HepG2 (cell line): ENCODE results near the gene OR10P1. TPM values are rescaled to one million over a fixed set of nuclear protein-coding genes. Genes with fewer than 3 reads are reported as not detected.

ENCODE experiments used
- ATAC-seq: fragments of 200-7000 bp; cut with Tn5 transposase; 3 replicates; pipeline ENCODE4 v1.9.1; 2020; ENCODE audit warnings: mild to moderate bottlenecking, moderate library complexity
- BruUV-seq: library from RNA; stranded (reverse); fragments of 400-500 nt; replicated peaks from 2 replicates; lab custom pipeline; 2021; lab: Mats Ljungman, UMichigan
- CTCF ChIA-PET: fragments of 300-600 bp; formaldehyde crosslinking; extraction: SDS; loops from one replicate; lab custom pipeline; 2021; ENCODE audit warnings: low total read pairs, inconsistent platforms, low intra/inter-chr PET ratio; lab: Yijun Ruan, JAX
- POLR2A ChIA-PET: fragments of 350-600 bp; sonication (Branson Sonifier 250); formaldehyde crosslinking; loops from one replicate; lab custom pipeline; 2020; ENCODE audit warnings: antibody characterized with exemption, inconsistent platforms; lab: Yijun Ruan, JAX
- DNase-seq: peaks from one replicate; pipeline ENCODE4 v3.0.0-alpha.2; 2015; ENCODE audit warnings: low spot score
- FAIRE-seq: peaks from 3 replicates; lab custom pipeline; 2011; peaks lifted over from hg19 to GRCh38; lab: Jason Lieb, UNC
- H2AFZ ChIP-seq: one replicate; pipeline ENCODE4 v1.6.1; 2011; ENCODE audit warnings: low read length, inconsistent platforms
- H3K27ac ChIP-seq: fragments of 300-600 bp; 3 replicates; pipeline ENCODE4 v1.8.0; 2011; ENCODE audit warnings: mixed run types, mild to moderate bottlenecking, mixed read lengths, low read length, inconsistent platforms; ENCODE audit not compliant: insufficient read depth; ENCODE audit errors: extremely low read length
- H3K27me3 ChIP-seq, 2 experiments: fragments of 200-600 bp in 1 of 2; 2 replicates in 1 of 2; 3 replicates in 1 of 2; pipeline versions ENCODE4 v1.6.0 to v1.8.0; 2011; ENCODE audit warnings: low read length in 2 of 2, mild to moderate bottlenecking in 2 of 2, moderate library complexity in 2 of 2, inconsistent platforms in 1 of 2; ENCODE audit not compliant: insufficient read depth in 2 of 2, control insufficient read depth in 1 of 2
- H3K36me3 ChIP-seq, 2 experiments: fragments of 200-600 bp in 1 of 2; replicated peaks in 1 of 2; 2 replicates in 1 of 2; 3 replicates in 1 of 2; pipeline versions ENCODE4 v1.5.1 to v1.8.0; 2011; ENCODE audit warnings: low read length in 2 of 2, inconsistent platforms in 1 of 2; ENCODE audit not compliant: insufficient read depth in 2 of 2, control insufficient read depth in 1 of 2
- H3K4me1 ChIP-seq: 2 replicates; pipeline ENCODE4 v1.5.1; 2012; ENCODE audit warnings: low read length, inconsistent platforms; ENCODE audit not compliant: insufficient read depth
- H3K4me2 ChIP-seq: 2 replicates; pipeline ENCODE4 v1.6.0; 2011; ENCODE audit warnings: low read depth, low read length, inconsistent platforms
- H3K4me3 ChIP-seq, 3 experiments: fragments of 200-600 bp in 1 of 3; sonication (generic), shearing (Covaris generic) in 1 of 3; replicated peaks in 1 of 3; 2 replicates each; pipeline ENCODE4 v1.5.1; 2011 to 2016; ENCODE audit warnings: low read length in 3 of 3, inconsistent platforms in 2 of 3, low read depth in 2 of 3, mild to moderate bottlenecking in 2 of 3, control low read depth in 1 of 3, mixed read lengths in 1 of 3; ENCODE audit not compliant: insufficient read depth in 1 of 3
- H3K79me2 ChIP-seq: one replicate; pipeline ENCODE4 v1.6.1; 2011; ENCODE audit warnings: low read length, inconsistent platforms; ENCODE audit not compliant: insufficient read depth
- H3K9ac ChIP-seq: 2 replicates; pipeline ENCODE4 v1.6.0; 2011; ENCODE audit warnings: mild to moderate bottlenecking, low read depth, low read length, inconsistent platforms; ENCODE audit not compliant: insufficient read depth
- H3K9me3 ChIP-seq: 2 replicates; pipeline ENCODE4 v1.5.1; 2012; ENCODE audit warnings: mild to moderate bottlenecking, low read length
- H4K20me1 ChIP-seq: 2 replicates; pipeline ENCODE4 v1.6.0; 2011; ENCODE audit warnings: inconsistent platforms, mild to moderate bottlenecking, low read length, moderate library complexity; ENCODE audit not compliant: insufficient read depth
- BRD4 ChIP-seq: sonication (generic); formaldehyde crosslinking; IDR thresholded peaks from 2 replicates; pipeline ENCODE4 v1.4.0; 2020; ENCODE audit warnings: missing genetic modification reagents
- MIXL1 ChIP-seq: IDR thresholded peaks from 2 replicates; pipeline ENCODE4 v1.6.1; 2016
- PCBP1 ChIP-seq: fragments of 200-400 bp; formaldehyde crosslinking; IDR thresholded peaks from 2 replicates; pipeline ENCODE4 v1.6.1; 2017; ENCODE audit warnings: mild to moderate bottlenecking, low read depth, low read length, borderline replicate concordance
- WIZ ChIP-seq: sonication (generic); formaldehyde crosslinking; IDR thresholded peaks from 2 replicates; pipeline ENCODE4 v1.5.1; 2020; ENCODE audit warnings: mild to moderate bottlenecking, missing genetic modification reagents
- ZNF678 ChIP-seq: sonication (generic); formaldehyde crosslinking; IDR thresholded peaks from 2 replicates; pipeline ENCODE4 v1.4.0; 2020; ENCODE audit warnings: mild to moderate bottlenecking, missing genetic modification reagents
- WGBS: methylation state at CpG from one replicate; pipeline ENCODE4 v1.1.6; 2017; ENCODE audit warnings: low lambda C conversion rate; 5-methylcytosine and 5-hydroxymethylcytosine counted together
- in situ Hi-C: cut with HindIII; loops from 2 replicates; pipeline ENCODE4 v1.10.0; 2017; ENCODE audit warnings: low pct_unique_long_range_greater_than_20kb; ENCODE audit not compliant: extremely low pct_ligation_motif_present
- intact Hi-C: fragments of 100-400 bp; cut with micrococcal nuclease; formaldehyde crosslinking; loops from one replicate; pipeline ENCODE4 v1.10.0; 2022; ENCODE audit not compliant: unreplicated experiment
- polyA plus RNA-seq, 8 experiments: library from polyadenylated mRNA; depleted of rRNA in 3 of 8; stranded (reverse) in 7 of 8; unstranded in 1 of 8; fragments of >200 nt; fragmentation: Illumina TruSeq in 4 of 8; extraction: Trizol in 4 of 8; gene quantifications; 2 replicates each; pipeline versions ENCODE4 v1.2.1 to v1.2.3, GENCODE V29; 2011 to 2016; ENCODE audit warnings: low read depth in 4 of 8, missing spikeins in 1 of 8, mixed read lengths in 1 of 8; ENCODE audit not compliant: insufficient read depth in 1 of 8
- total RNA-seq, 5 experiments: library from RNA; depleted of rRNA; stranded (reverse); fragments of >200 nt; fragmentation: Illumina TruSeq; extraction: Trizol; gene quantifications; 2 replicates each; pipeline ENCODE4 v1.2.3, GENCODE V29; 2016; ENCODE audit warnings: low read depth in 1 of 5
- TF ChIP-seq, protein P1 (sequence below): sonication (generic); formaldehyde crosslinking; IDR thresholded peaks from 2 replicates; pipeline ENCODE4 v1.4.0; 2020; ENCODE audit warnings: missing genetic modification reagents
- TF ChIP-seq, protein P2 (sequence below): sonication (generic); formaldehyde crosslinking; IDR thresholded peaks from 2 replicates; pipeline ENCODE4 v1.8.0; 2022; ENCODE audit warnings: missing genetic modification reagents, mild to moderate bottlenecking, borderline replicate concordance
- TF ChIP-seq, protein P3 (sequence below): sonication (generic); formaldehyde crosslinking; IDR thresholded peaks from 2 replicates; pipeline ENCODE4 v1.5.1; 2020; ENCODE audit warnings: missing genetic modification reagents, mild to moderate bottlenecking, borderline replicate concordance
- TF ChIP-seq, protein P4 (sequence below): IDR thresholded peaks from 2 replicates; pipeline ENCODE4 v1.6.1; 2016; ENCODE audit warnings: missing compliant biosample characterization, missing genetic modification reagents, borderline replicate concordance

OR10P1 gene
- total and polyA plus RNA-seq, 2 of the 13 experiments (the other 11 are each of a cell fraction or from before 2014, with no cell fraction given), result not detected

DNA sequence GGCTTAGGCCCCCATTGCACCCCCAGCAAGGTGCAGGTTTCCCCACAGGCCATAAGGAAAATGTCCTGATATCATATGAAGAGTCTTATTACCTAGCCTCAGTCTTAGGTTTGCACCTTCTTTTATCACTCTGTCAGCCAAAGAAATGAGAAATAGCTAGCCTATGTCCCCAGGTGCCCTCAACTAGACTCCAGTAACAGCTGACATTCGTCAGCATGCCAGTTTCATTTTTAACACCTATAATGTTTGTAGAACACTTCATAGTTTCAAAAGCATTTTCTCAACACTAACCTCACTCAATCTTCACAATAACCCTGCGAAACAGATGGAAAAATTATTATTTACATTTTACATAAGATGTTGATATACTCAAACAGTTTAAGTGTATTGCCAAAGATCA is 24.0 kb upstream of the OR10P1 start:
- H3K9ac ChIP-seq, result no peak overlapping the region
- 7% methylated on average over 2 of the region's 2 CpGs for WGBS
- no peak for ATAC-seq
- no peak overlapping the region for H3K4me2 ChIP-seq
- TF ChIP-seq WIZ (no peak), PCBP1 (no peak), BRD4 (CRISPR knock-in tag) (no peak), MIXL1 (CRISPR knock-in tag) (no peak), ZNF678 (CRISPR knock-in tag) (no peak)
- TF ChIP-seq, protein P1, sequence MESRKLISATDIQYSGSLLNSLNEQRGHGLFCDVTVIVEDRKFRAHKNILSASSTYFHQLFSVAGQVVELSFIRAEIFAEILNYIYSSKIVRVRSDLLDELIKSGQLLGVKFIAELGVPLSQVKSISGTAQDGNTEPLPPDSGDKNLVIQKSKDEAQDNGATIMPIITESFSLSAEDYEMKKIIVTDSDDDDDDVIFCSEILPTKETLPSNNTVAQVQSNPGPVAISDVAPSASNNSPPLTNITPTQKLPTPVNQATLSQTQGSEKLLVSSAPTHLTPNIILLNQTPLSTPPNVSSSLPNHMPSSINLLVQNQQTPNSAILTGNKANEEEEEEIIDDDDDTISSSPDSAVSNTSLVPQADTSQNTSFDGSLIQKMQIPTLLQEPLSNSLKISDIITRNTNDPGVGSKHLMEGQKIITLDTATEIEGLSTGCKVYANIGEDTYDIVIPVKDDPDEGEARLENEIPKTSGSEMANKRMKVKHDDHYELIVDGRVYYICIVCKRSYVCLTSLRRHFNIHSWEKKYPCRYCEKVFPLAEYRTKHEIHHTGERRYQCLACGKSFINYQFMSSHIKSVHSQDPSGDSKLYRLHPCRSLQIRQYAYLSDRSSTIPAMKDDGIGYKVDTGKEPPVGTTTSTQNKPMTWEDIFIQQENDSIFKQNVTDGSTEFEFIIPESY (CRISPR knock-in tag), result no peak
- TF ChIP-seq, protein P2, sequence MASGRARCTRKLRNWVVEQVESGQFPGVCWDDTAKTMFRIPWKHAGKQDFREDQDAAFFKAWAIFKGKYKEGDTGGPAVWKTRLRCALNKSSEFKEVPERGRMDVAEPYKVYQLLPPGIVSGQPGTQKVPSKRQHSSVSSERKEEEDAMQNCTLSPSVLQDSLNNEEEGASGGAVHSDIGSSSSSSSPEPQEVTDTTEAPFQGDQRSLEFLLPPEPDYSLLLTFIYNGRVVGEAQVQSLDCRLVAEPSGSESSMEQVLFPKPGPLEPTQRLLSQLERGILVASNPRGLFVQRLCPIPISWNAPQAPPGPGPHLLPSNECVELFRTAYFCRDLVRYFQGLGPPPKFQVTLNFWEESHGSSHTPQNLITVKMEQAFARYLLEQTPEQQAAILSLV (CRISPR knock-in tag), result no peak
- TF ChIP-seq, protein P3, sequence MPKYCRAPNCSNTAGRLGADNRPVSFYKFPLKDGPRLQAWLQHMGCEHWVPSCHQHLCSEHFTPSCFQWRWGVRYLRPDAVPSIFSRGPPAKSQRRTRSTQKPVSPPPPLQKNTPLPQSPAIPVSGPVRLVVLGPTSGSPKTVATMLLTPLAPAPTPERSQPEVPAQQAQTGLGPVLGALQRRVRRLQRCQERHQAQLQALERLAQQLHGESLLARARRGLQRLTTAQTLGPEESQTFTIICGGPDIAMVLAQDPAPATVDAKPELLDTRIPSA, result no peak
- TF ChIP-seq, protein P4, sequence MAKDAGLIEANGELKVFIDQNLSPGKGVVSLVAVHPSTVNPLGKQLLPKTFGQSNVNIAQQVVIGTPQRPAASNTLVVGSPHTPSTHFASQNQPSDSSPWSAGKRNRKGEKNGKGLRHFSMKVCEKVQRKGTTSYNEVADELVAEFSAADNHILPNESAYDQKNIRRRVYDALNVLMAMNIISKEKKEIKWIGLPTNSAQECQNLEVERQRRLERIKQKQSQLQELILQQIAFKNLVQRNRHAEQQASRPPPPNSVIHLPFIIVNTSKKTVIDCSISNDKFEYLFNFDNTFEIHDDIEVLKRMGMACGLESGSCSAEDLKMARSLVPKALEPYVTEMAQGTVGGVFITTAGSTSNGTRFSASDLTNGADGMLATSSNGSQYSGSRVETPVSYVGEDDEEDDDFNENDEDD (CRISPR knock-in tag), result no peak
- H3K4me3 ChIP-seq, result no peak overlapping the region
- H3K79me2 ChIP-seq, result no peaks in the 10 kb centered on the region
- DNase-seq, result no peak
- POLR2A ChIA-PET, result no interaction called here
- no peak for FAIRE-seq
- H3K27me3 ChIP-seq, result no peaks in the 10 kb centered on the region
- in situ Hi-C loops (loop anchor here (10.0 kb wide), 1 partner anchor 418 kb away; no protein-coding TSS in a partner anchor), intact Hi-C loops (no loop called here)
- BruUV-seq, result no TSS peak
- no peaks in the 10 kb centered on the region for H3K36me3 ChIP-seq
- CTCF ChIA-PET, result no interaction called here
- H2AFZ ChIP-seq, result no peak overlapping the region
- peaks cover 26% of the 10 kb centered on the region; the same call in 1 of the 2 replicates for H3K9me3 ChIP-seq
- no peaks in the 10 kb centered on the region for H4K20me1 ChIP-seq
- H3K27ac ChIP-seq, result no peak overlapping the region
- H3K4me1 ChIP-seq, result peaks cover 7% of the 10 kb centered on the region; the same call in 1 of the 2 replicates
